Measurements from ENCODE around the gene DENND2A.

GRCh38 chr7:140552240-140552679 is 88.4 kb downstream of the DENND2A start:
- TF ChIP-seq CTCF (IDR thresholded peaks at IDR 0.05; ENCODE audit: low read length) (no peak), EZH2 (IDR thresholded peaks at IDR 0.05; ENCODE audit: borderline replicate concordance, low read length) (no peak)

Data from OCI-LY1 (cell line).